Activated naive CD4-positive, alpha-beta T cell (primary cell): ENCODE measurements around the gene CREB3L2.
"Not testable (repeated sequence)": the region's sequence is repeated elsewhere in the genome, so short reads cannot be mapped to it uniquely, and the experiment has no call there.

Experiments
- DNase-seq, 4 experiments: peaks; one replicate each; lab custom pipeline; 2025; lab: John Stamatoyannopoulos, UW

The CREB3L2 gene

GRCh38 chr7:137836541-137836940 lies 165.3 kb downstream of the CREB3L2 start:
- DNase-seq, result no peak

DNA sequence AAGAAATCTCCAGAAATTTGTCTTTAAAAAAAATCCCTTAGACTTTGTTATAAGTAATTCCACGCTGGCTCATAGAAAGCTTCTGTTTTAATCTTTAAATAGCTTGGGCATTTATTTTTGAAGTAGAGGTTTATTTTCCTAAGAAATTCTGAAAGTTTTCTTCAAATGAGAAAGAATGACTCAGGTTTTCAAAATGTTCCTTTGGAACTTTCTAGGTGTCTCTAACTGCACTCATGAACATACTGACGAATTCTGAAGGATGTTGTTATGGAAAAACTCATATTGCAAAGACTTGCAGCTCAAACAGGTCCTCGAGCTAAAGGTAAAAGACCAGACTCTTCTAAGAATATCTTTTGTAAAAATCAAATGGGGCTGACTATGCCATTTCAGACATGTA lies 165.8 kb downstream of the CREB3L2 start:
- no peak for DNase-seq

GRCh38 chr7:137835486-137836112 lies 166.3 kb downstream of the CREB3L2 start:
- no peak for DNase-seq

- DNase-seq, result no peak
Measured at GRCh38 chr7:137834552-137834951, 167.3 kb downstream of the CREB3L2 start.

- not testable (repeated sequence) for DNase-seq
Measured at GRCh38 chr7:137832990-137833389, 168.9 kb downstream of the CREB3L2 start.

GRCh38 chr7:137832382-137832781 lies 169.5 kb downstream of the CREB3L2 start:
- no peak for DNase-seq

- DNase-seq, result not testable (repeated sequence)
Measured at GRCh38 chr7:137831555-137831954, 170.3 kb downstream of the CREB3L2 start.

- no peak for DNase-seq
Measured at GRCh38 chr7:137829337-137829992, 172.4 kb downstream of the CREB3L2 start.

DNA sequence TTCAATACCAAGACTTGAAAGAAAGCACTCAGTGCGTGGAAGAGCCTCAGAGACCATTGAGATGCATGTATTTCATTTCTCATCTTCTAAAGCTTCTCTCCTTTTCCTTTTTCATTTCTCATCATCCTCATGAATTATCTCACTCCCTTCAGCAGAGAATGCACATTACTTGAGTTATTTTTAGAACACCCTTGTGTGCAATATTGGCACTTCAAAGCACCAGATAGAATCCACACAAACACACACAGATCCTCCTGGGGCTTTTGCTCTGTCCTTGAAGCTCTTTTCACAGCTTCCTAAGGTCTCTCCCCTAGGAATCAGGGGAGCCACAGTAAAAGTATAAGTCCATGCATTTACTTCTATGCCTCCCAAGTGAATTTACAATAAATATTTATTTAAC lies 173.4 kb downstream of the CREB3L2 start:
- DNase-seq, result no peak

GRCh38 chr7:137825489-137825888 lies 176.4 kb downstream of the CREB3L2 start:
- no peak for DNase-seq
